H1 (cell line): ENCODE data around the gene PHKG2. TPM values are rescaled to one million over a fixed set of nuclear protein-coding genes. Genes with fewer than 3 reads are reported as not detected.

Source experiments
- polyA plus RNA-seq, 7 experiments: library from polyadenylated mRNA; depleted of rRNA in 3 of 7; stranded (reverse) in 5 of 7; unstranded in 2 of 7; fragments of >200 nt in 5 of 7; fragments of 200-250 nt in 2 of 7; gene quantifications; 1 replicate in 5 of 7; 2 replicates in 1 of 7; 4 replicates in 1 of 7; pipeline versions ENCODE4 v1.2.1 to v1.2.3, GENCODE V29; 2011 to 2013; ENCODE audit warnings: missing spikeins in 2 of 7, mixed read lengths in 2 of 7
- total RNA-seq: library from RNA; stranded (reverse); fragmentation: NEBNext Ultra II Directional; extraction: Animal tissue kit (Norgen Biotek cat#: 25700); gene quantifications from 2 replicates; pipeline ENCODE4 v1.2.1, GENCODE V29; 2021
- TF ChIP-seq, protein P1 (sequence below): fragments of 300-600 bp; sonication (generic); IDR thresholded peaks from 2 replicates; pipeline ENCODE4 v1.7.1; 2012; ENCODE audit warnings: low read length, moderate library complexity, mild to moderate bottlenecking, inconsistent platforms; ENCODE audit not compliant: insufficient replicate concordance

PHKG2 gene
- total and polyA plus RNA-seq, 2 of the 8 experiments (the other 6 are each of a cell fraction or from before 2014, with no cell fraction given) = 36.0 to 53.4 TPM

GRCh38 chr16:30750876-30751465, 2.7 kb downstream of the PHKG2 start (continued):
- TF ChIP-seq, protein P1, sequence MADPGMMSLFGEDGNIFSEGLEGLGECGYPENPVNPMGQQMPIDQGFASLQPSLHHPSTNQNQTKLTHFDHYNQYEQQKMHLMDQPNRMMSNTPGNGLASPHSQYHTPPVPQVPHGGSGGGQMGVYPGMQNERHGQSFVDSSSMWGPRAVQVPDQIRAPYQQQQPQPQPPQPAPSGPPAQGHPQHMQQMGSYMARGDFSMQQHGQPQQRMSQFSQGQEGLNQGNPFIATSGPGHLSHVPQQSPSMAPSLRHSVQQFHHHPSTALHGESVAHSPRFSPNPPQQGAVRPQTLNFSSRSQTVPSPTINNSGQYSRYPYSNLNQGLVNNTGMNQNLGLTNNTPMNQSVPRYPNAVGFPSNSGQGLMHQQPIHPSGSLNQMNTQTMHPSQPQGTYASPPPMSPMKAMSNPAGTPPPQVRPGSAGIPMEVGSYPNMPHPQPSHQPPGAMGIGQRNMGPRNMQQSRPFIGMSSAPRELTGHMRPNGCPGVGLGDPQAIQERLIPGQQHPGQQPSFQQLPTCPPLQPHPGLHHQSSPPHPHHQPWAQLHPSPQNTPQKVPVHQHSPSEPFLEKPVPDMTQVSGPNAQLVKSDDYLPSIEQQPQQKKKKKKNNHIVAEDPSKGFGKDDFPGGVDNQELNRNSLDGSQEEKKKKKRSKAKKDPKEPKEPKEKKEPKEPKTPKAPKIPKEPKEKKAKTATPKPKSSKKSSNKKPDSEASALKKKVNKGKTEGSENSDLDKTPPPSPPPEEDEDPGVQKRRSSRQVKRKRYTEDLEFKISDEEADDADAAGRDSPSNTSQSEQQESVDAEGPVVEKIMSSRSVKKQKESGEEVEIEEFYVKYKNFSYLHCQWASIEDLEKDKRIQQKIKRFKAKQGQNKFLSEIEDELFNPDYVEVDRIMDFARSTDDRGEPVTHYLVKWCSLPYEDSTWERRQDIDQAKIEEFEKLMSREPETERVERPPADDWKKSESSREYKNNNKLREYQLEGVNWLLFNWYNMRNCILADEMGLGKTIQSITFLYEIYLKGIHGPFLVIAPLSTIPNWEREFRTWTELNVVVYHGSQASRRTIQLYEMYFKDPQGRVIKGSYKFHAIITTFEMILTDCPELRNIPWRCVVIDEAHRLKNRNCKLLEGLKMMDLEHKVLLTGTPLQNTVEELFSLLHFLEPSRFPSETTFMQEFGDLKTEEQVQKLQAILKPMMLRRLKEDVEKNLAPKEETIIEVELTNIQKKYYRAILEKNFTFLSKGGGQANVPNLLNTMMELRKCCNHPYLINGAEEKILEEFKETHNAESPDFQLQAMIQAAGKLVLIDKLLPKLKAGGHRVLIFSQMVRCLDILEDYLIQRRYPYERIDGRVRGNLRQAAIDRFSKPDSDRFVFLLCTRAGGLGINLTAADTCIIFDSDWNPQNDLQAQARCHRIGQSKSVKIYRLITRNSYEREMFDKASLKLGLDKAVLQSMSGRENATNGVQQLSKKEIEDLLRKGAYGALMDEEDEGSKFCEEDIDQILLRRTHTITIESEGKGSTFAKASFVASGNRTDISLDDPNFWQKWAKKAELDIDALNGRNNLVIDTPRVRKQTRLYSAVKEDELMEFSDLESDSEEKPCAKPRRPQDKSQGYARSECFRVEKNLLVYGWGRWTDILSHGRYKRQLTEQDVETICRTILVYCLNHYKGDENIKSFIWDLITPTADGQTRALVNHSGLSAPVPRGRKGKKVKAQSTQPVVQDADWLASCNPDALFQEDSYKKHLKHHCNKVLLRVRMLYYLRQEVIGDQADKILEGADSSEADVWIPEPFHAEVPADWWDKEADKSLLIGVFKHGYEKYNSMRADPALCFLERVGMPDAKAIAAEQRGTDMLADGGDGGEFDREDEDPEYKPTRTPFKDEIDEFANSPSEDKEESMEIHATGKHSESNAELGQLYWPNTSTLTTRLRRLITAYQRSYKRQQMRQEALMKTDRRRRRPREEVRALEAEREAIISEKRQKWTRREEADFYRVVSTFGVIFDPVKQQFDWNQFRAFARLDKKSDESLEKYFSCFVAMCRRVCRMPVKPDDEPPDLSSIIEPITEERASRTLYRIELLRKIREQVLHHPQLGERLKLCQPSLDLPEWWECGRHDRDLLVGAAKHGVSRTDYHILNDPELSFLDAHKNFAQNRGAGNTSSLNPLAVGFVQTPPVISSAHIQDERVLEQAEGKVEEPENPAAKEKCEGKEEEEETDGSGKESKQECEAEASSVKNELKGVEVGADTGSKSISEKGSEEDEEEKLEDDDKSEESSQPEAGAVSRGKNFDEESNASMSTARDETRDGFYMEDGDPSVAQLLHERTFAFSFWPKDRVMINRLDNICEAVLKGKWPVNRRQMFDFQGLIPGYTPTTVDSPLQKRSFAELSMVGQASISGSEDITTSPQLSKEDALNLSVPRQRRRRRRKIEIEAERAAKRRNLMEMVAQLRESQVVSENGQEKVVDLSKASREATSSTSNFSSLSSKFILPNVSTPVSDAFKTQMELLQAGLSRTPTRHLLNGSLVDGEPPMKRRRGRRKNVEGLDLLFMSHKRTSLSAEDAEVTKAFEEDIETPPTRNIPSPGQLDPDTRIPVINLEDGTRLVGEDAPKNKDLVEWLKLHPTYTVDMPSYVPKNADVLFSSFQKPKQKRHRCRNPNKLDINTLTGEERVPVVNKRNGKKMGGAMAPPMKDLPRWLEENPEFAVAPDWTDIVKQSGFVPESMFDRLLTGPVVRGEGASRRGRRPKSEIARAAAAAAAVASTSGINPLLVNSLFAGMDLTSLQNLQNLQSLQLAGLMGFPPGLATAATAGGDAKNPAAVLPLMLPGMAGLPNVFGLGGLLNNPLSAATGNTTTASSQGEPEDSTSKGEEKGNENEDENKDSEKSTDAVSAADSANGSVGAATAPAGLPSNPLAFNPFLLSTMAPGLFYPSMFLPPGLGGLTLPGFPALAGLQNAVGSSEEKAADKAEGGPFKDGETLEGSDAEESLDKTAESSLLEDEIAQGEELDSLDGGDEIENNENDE = no peak
